A673 (cell line): ENCODE data around the gene CACNA1A. TPM values are rescaled to one million over a fixed set of nuclear protein-coding genes. Genes with fewer than 3 reads are reported as not detected.

Experiments
- BruUV-seq: library from RNA; stranded (reverse); fragments of 400-500 nt; replicated peaks from 2 replicates; lab custom pipeline; 2021; lab: Mats Ljungman, UMichigan
- CTCF ChIA-PET: fragments of 300-600 bp; sonication (Branson Sonifier 250); formaldehyde crosslinking; loops from one replicate; lab custom pipeline; 2022; ENCODE audit warnings: antibody characterized with exemption; lab: Charles Lee
- POLR2A ChIA-PET: fragments of 300-600 bp; sonication (Branson Sonifier 250); formaldehyde crosslinking; loops from one replicate; lab custom pipeline; 2022; ENCODE audit warnings: antibody characterized with exemption; ENCODE audit not compliant: low non-redundant PET; lab: Charles Lee
- DNase-seq: peaks from one replicate; pipeline ENCODE4 v3.0.0-alpha.2; 2015; ENCODE audit warnings: low spot score
- H3K27ac ChIP-seq: fragments of 200-600 bp; sonication (generic); 2 replicates; pipeline ENCODE4 v1.5.1; 2016; ENCODE audit warnings: mixed run types, low read depth, mild to moderate bottlenecking, mixed read lengths, antibody characterized with exemption, low read length; ENCODE audit not compliant: poor library complexity, severe bottlenecking
- H3K27me3 ChIP-seq: fragments of 200-600 bp; sonication (generic); replicated peaks from 2 replicates; pipeline ENCODE4 v1.6.1; 2017; ENCODE audit warnings: mixed run types, low read depth, mild to moderate bottlenecking, mixed read lengths, antibody characterized with exemption, low read length; ENCODE audit not compliant: insufficient read depth, poor library complexity
- H3K36me3 ChIP-seq: fragments of 200-600 bp; sonication (generic); 2 replicates; pipeline ENCODE4 v1.6.1; 2016; ENCODE audit warnings: mixed run types, mild to moderate bottlenecking, mixed read lengths, antibody characterized with exemption, low read length; ENCODE audit not compliant: insufficient read depth, poor library complexity, severe bottlenecking
- H3K4me1 ChIP-seq: fragments of 200-600 bp; sonication (generic); 2 replicates; pipeline ENCODE4 v1.6.1; 2017; ENCODE audit warnings: mixed run types, mild to moderate bottlenecking, mixed read lengths, antibody characterized with exemption, low read length; ENCODE audit not compliant: insufficient read depth, poor library complexity, severe bottlenecking
- H3K4me3 ChIP-seq: fragments of 200-600 bp; sonication (generic); 2 replicates; pipeline ENCODE4 v1.5.1; 2016; ENCODE audit warnings: low read depth, mixed run types, mild to moderate bottlenecking, mixed read lengths, low read length; ENCODE audit not compliant: poor library complexity, severe bottlenecking
- H3K9me3 ChIP-seq: fragments of 200-600 bp; sonication (generic); 2 replicates; pipeline ENCODE4 v1.6.1; 2016; ENCODE audit warnings: mixed run types, low read depth, mild to moderate bottlenecking, mixed read lengths, antibody characterized with exemption, low read length; ENCODE audit not compliant: poor library complexity, severe bottlenecking
- EZH2 ChIP-seq: fragments of 200-600 bp; sonication (generic); IDR thresholded peaks from 2 replicates; pipeline ENCODE4 v1.6.1; 2017; ENCODE audit warnings: borderline replicate concordance, low read depth, mild to moderate bottlenecking, mixed read lengths, antibody characterized with exemption, low read length; ENCODE audit not compliant: poor library complexity, severe bottlenecking
- intact Hi-C: fragments of 100-400 bp; cut with micrococcal nuclease; formaldehyde crosslinking; loops from one replicate; pipeline ENCODE4 v1.10.0; 2022; ENCODE audit not compliant: unreplicated experiment
- total RNA-seq: library from RNA; stranded (reverse); gene quantifications from 2 replicates; pipeline ENCODE4 v1.2.3, GENCODE V29; 2021
- TF ChIP-seq, protein P1 (sequence below): fragments of 300-800, 200-600 bp; sonication (generic); conservative IDR thresholded peaks from 2 replicates; pipeline ENCODE4 v1.5.1; 2017; ENCODE audit warnings: low read depth, mild to moderate bottlenecking, antibody characterized with exemption, low read length, moderate library complexity, mixed read lengths

The CACNA1A gene
- total RNA-seq, 1 experiment from 2014 or later: 3.2 TPM

GRCh38 chr19:13255719-13256059 lies 250.6 kb downstream of the CACNA1A start:
- no TSS peak for BruUV-seq
- POLR2A ChIA-PET: no interaction called here
- Histone ChIP-seq H3K9me3 (no peaks in the 10 kb centered on the region), H3K4me1 (no peaks in the 10 kb centered on the region), H3K4me3 (no peak overlapping the region), H3K27ac (no peak overlapping the region), H3K27me3 (no peaks in the 10 kb centered on the region), H3K36me3 (no peaks in the 10 kb centered on the region)
- intact Hi-C loops: no loop called here
- CTCF ChIA-PET: interaction anchor here (0.7 kb wide), 1 partner anchor 21 kb away, joined by 5 read pairs; no protein-coding TSS in a partner anchor
- no peak for TF ChIP-seq EZH2
- TF ChIP-seq, protein P1, sequence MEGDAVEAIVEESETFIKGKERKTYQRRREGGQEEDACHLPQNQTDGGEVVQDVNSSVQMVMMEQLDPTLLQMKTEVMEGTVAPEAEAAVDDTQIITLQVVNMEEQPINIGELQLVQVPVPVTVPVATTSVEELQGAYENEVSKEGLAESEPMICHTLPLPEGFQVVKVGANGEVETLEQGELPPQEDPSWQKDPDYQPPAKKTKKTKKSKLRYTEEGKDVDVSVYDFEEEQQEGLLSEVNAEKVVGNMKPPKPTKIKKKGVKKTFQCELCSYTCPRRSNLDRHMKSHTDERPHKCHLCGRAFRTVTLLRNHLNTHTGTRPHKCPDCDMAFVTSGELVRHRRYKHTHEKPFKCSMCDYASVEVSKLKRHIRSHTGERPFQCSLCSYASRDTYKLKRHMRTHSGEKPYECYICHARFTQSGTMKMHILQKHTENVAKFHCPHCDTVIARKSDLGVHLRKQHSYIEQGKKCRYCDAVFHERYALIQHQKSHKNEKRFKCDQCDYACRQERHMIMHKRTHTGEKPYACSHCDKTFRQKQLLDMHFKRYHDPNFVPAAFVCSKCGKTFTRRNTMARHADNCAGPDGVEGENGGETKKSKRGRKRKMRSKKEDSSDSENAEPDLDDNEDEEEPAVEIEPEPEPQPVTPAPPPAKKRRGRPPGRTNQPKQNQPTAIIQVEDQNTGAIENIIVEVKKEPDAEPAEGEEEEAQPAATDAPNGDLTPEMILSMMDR: no peak
- no peak for DNase-seq

DNA sequence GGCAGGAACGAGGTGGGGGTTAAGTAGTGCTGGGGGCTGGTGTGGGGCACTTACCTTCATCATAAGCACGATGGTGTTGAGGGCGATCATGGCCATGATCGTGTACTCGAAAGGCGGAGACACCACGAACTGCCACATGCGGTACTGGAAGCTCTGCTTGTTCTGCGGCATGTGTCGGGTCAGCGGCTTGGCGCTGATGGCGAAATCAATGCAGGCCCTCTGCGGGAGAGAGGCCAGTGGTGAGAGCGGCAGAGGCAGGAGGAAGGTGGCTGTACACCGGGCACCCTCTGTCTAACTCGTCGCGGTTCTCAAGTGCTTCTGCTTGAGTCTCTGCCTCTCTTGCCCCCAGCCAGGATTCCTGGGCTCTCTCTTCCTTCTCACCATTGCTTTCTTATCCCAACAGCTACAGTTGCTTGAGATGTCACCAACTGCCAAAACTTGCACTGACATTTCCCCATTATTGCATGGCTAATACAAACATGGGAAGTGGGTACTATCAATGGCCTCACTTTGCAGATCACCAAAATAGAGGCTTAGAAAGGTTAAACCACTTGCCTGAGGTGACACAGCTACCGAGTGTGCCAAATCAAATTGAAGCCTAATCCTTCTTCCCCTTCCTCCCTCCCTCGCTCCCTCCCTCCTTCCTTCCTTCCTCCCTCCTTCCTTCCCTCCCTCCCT lies 251.1 kb downstream of the CACNA1A start:
- Histone ChIP-seq H3K27me3 (no peaks in the 10 kb centered on the region), H3K9me3 (no peaks in the 10 kb centered on the region), H3K4me3 (no peak overlapping the region), H3K4me1 (no peaks in the 10 kb centered on the region), H3K27ac (no peak overlapping the region), H3K36me3 (no peaks in the 10 kb centered on the region)
- BruUV-seq: no TSS peak
- TF ChIP-seq, protein P1: no peak
- no peak for TF ChIP-seq EZH2
- ChIA-PET POLR2A (no interaction called here), CTCF (interaction anchor here (0.5 to 0.7 kb wide), 3 partner anchors 22 to 194 kb away, joined by 3 to 14 read pairs (median 5); no protein-coding TSS in a partner anchor)
- no peak for DNase-seq
- intact Hi-C loops: no loop called here

GRCh38 chr19:13252569-13253335 lies 253.5 kb downstream of the CACNA1A start:
- ChIA-PET CTCF (interaction anchor here (0.7 kb wide), 1 partner anchor 9 kb away, joined by 4 read pairs; no protein-coding TSS in a partner anchor), POLR2A (no interaction called here)
- TF ChIP-seq, protein P1: no peak
- TF ChIP-seq EZH2: no peak
- Histone ChIP-seq H3K9me3 (no peaks in the 10 kb centered on the region), H3K27ac (no peak overlapping the region), H3K4me3 (no peak overlapping the region), H3K36me3 (no peaks in the 10 kb centered on the region), H3K27me3 (no peaks in the 10 kb centered on the region), H3K4me1 (no peaks in the 10 kb centered on the region)
- intact Hi-C loops: no loop called here
- DNase-seq: no peak
- BruUV-seq: no TSS peak
